Activated CD8-positive, alpha-beta memory T cell treated with anti-CD3 and anti-CD28 coated beads, Interleukin-2, amount 10 ng/mL, durations not matched to agents 7 days and 5 days (primary cell): ENCODE data around the gene NUP214. TPM values are rescaled to one million over a fixed set of nuclear protein-coding genes. Genes with fewer than 3 reads are reported as not detected.
A peak's percentile ranks its signal among the peaks of the same experiment; 100 is the strongest.
"Not testable (repeated sequence)": the region's sequence is repeated elsewhere in the genome, so short reads cannot be mapped to it uniquely, and the experiment has no call there.

Experiments
- ATAC-seq: fragments of 150-1000 bp; cut with Tn5 transposase; one replicate; pipeline ENCODE4 v1.10.0; 2021; ENCODE audit warnings: moderate library complexity
- CTCF ChIA-PET: fragments of 350-600 bp; sonication (Branson Sonifier 250); formaldehyde crosslinking; loops from one replicate; lab custom pipeline; 2021; ENCODE audit warnings: antibody characterized with exemption; lab: Charles Lee
- DNase-seq: peaks from one replicate; pipeline ENCODE4 v3.0.0-alpha.2; 2020
- H3K27ac Mint-ChIP-seq: one replicate; pipeline ENCODE4 v1.8.0; 2021; ENCODE audit warnings: mild to moderate bottlenecking, mixed read lengths
- H3K27me3 Mint-ChIP-seq: one replicate; pipeline ENCODE4 v1.8.0; 2021; ENCODE audit warnings: mixed read lengths
- H3K36me3 Mint-ChIP-seq: one replicate; pipeline ENCODE4 v1.8.0; 2021; ENCODE audit warnings: mild to moderate bottlenecking, mixed read lengths
- H3K4me1 Mint-ChIP-seq: one replicate; pipeline ENCODE4 v1.8.0; 2021; ENCODE audit warnings: mixed read lengths
- H3K4me3 Mint-ChIP-seq: one replicate; pipeline ENCODE4 v1.8.0; 2021; ENCODE audit warnings: mild to moderate bottlenecking, moderate library complexity, mixed read lengths
- H3K9me3 Mint-ChIP-seq: one replicate; pipeline ENCODE4 v1.8.0; 2022; ENCODE audit warnings: low read depth, mixed read lengths
- total RNA-seq, 2 experiments: library from RNA; stranded (reverse); gene quantifications; one replicate each; pipeline ENCODE4 v1.2.3, GENCODE V29; 2021

NUP214 gene
- total RNA-seq, 2 experiments from 2014 or later: 58.3 to 79.9 TPM

DNA sequence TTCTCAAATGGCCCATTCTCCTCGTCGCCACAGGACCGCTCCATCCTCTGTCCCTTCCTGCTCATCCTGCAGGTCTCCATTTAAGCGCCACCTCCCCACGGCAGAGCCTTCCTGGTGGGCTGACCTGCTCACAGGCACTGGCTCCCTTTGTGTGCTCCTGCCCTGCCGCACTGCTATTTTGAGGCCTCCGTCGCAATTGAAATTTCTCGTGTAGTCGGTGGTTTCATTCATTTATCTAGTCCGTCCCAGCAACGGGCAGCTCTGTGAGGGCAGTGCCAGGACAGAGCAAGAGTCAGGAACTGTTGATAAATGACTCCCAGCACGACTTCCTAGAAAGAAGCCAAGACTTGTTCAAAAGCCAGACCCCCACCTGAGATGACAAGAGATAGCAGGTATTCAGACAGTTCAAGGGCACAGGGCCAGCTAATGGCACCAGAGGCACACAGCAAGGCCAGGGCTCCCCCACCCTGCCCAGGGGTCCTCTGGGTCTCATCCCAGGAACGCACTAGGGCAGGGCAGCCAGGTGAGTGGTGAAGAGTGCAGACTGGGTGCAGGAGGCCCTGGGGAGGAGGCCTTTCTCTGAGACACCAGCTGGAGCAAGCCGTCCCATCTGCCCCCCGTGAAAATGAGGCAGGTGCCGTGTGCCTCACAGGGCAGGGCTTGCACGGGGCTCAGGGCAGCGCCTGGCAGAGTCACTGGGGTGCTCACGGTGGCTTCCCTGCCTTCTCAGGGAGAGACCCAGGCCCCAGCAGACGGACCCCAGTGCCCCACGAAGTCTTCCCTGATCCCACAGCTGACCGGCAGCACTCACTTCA lies 114.0 kb downstream of the NUP214 start:
- Mint-ChIP-seq H3K27me3 (no peaks in the 10 kb centered on the region), H3K9me3 (peaks cover 3% of the 10 kb centered on the region), H3K36me3 (peaks cover 11% of the 10 kb centered on the region), H3K4me1 (peaks cover 33% of the 10 kb centered on the region), H3K4me3 (no peak overlapping the region), H3K27ac (peak overlapping the region; percentile 67)
- CTCF ChIA-PET: interaction anchor here (1.8 to 2.2 kb wide), 2 partner anchors 17 to 97 kb away, joined by 4 to 8 read pairs; no protein-coding TSS in a partner anchor
- ATAC-seq (no peak), DNase-seq (no peak)

- ATAC-seq: no peak
- H3K36me3 Mint-ChIP-seq: peaks cover 6% of the 10 kb centered on the region
- H3K4me3 Mint-ChIP-seq: no peak overlapping the region
- CTCF ChIA-PET: interaction anchor here (1.3 kb wide), 1 partner anchor 96 kb away, joined by 4 read pairs; no protein-coding TSS in a partner anchor
- H3K9me3 Mint-ChIP-seq: peaks cover 3% of the 10 kb centered on the region
- H3K4me1 Mint-ChIP-seq: peaks cover 24% of the 10 kb centered on the region
- DNase-seq: no peak
- H3K27me3 Mint-ChIP-seq: no peaks in the 10 kb centered on the region
- peak overlapping the region; percentile 21 for H3K27ac Mint-ChIP-seq
Observed at GRCh38 chr9:131240047-131240921, 114.9 kb downstream of the NUP214 start.

GRCh38 chr9:131244331-131244730 lies 118.9 kb downstream of the NUP214 start:
- H3K36me3 Mint-ChIP-seq, ATAC-seq, H3K4me3 Mint-ChIP-seq, H3K27ac Mint-ChIP-seq, H3K4me1 Mint-ChIP-seq, DNase-seq, H3K9me3 Mint-ChIP-seq, H3K27me3 Mint-ChIP-seq, CTCF ChIA-PET: not testable (repeated sequence)

DNA sequence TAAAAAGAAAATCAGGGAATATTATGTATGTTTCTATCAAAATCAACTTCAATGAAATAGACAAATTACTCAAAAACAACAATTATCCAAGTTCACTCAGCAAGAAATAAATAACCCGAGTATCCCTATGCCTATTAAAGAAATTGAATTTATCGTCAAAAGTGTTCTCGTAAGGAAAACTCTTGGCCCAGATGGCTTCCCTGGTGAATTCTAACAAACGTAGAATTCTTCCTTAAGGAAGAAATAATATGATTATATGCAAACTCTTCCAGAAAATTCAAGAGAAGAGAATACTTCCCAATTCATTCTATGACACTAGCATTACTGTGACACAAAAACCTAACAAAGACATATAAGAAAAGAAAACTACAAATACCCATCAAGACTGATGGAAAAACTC lies 121.2 kb downstream of the NUP214 start:
- DNase-seq: no peak
- Mint-ChIP-seq H3K9me3 (peaks cover 3% of the 10 kb centered on the region), H3K4me1 (peaks cover 5% of the 10 kb centered on the region), H3K27me3 (no peaks in the 10 kb centered on the region), H3K4me3 (no peak overlapping the region), H3K27ac (no peak overlapping the region), H3K36me3 (peaks cover 4% of the 10 kb centered on the region)
- ATAC-seq: no peak
- CTCF ChIA-PET: interaction anchor here (1.4 to 3.0 kb wide), 2 partner anchors 10 to 90 kb away, joined by 6 to 11 read pairs; no protein-coding TSS in a partner anchor

DNA sequence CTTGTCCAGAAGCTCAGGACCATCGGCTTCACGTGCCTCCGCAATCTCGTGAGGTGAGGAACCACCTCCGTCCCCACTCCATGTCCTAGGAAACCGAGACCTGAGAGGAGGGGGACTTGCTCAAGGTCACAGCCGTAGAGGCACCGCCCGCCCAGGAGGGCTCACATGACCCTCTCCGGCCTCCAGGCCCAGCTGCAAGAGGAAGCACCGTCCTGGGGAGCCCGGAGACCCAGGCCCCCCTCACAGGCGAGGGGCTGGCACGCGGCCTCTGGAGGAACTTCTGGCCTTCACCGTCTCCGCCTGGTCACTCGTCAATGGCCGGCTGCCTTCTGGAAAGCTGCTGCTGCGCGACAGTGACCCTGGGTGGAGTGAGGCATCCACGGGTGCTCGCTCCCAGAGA lies 126.7 kb downstream of the NUP214 start:
- Mint-ChIP-seq H3K27me3 (no peaks in the 10 kb centered on the region), H3K9me3 (no peaks in the 10 kb centered on the region), H3K36me3 (peaks cover 3% of the 10 kb centered on the region), H3K4me1 (peaks cover 53% of the 10 kb centered on the region), H3K4me3 (peak overlapping the region; percentile 75), H3K27ac (peak overlapping the region; percentile 97)
- ATAC-seq: no peak
- DNase-seq: no peak
- CTCF ChIA-PET: interaction anchor here (0.9 to 9.6 kb wide), 9 partner anchors 11 to 127 kb away, joined by 3 to 177 read pairs (median 5); partner anchors contain the start of genes FAM78A and NUP214

GRCh38 chr9:131253891-131254491 lies 128.6 kb downstream of the NUP214 start:
- no peak overlapping the region for H3K4me3 Mint-ChIP-seq
- H3K36me3 Mint-ChIP-seq: peaks cover 6% of the 10 kb centered on the region
- no peaks in the 10 kb centered on the region for H3K9me3 Mint-ChIP-seq
- H3K27me3 Mint-ChIP-seq: no peaks in the 10 kb centered on the region
- DNase-seq: no peak
- peaks cover 65% of the 10 kb centered on the region for H3K4me1 Mint-ChIP-seq
- CTCF ChIA-PET: interaction anchor here (1.2 to 9.6 kb wide), 2 partner anchors 17 to 78 kb away, joined by 3 to 177 read pairs; partner anchors contain the start of gene FAM78A
- H3K27ac Mint-ChIP-seq: peak overlapping the region; percentile 97
- ATAC-seq: no peak

DNA sequence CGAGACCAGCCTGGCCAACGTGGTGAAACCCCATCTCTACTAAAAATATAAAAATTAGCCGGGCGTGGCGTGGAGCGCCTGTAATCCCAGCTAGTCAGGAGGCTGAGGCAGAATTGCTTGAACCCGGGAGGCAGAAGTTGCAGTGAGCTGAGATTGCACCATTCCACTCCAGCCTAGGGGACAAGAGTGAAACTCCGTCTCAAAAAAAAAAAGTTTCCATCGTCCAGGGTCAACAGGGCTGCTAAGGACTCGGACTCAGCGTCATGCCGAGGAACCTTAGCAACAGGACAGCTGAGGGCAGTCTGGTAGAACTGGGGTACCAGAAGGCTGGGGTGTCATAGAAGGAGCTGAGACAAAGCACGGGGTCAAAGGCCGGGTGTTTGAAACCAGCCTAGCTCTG lies 129.2 kb downstream of the NUP214 start:
- peak overlapping the region; percentile 98 for H3K27ac Mint-ChIP-seq
- H3K27me3 Mint-ChIP-seq: no peaks in the 10 kb centered on the region
- no peaks in the 10 kb centered on the region for H3K9me3 Mint-ChIP-seq
- peaks cover 6% of the 10 kb centered on the region for H3K36me3 Mint-ChIP-seq
- CTCF ChIA-PET: interaction anchor here (0.8 to 9.6 kb wide), 3 partner anchors 17 to 153 kb away, joined by 3 to 177 read pairs (median 4); partner anchors contain the start of gene FAM78A
- DNase-seq (no peak), ATAC-seq (no peak)
- peaks cover 65% of the 10 kb centered on the region for H3K4me1 Mint-ChIP-seq
- no peak overlapping the region for H3K4me3 Mint-ChIP-seq

DNA sequence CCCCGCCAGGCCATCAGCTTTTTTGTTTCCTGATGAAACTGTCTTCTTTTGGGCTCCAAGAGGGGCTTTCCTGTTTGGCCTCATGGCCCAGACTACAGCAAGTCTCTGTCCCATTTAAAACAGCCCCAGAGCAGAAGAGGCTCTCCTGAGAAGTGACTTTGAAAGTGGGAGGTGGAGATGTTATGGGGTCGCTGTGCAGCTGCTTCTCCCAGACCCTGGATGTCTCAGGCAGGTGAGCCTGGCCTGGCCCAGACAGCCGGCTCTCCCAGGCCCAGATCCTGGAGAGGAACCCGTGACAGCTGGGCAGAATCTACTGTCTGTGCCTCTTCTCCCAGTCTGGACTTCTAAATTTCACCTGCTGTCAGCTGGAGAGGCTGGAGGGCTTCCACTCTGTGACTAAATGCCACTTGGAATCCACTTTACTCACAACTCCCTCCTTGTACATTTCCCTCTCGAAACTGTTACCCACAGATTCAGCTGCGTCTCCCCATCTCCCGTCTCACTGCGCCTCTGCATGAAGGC lies 130.4 kb downstream of the NUP214 start:
- Mint-ChIP-seq H3K36me3 (peaks cover 14% of the 10 kb centered on the region), H3K4me1 (peaks cover 66% of the 10 kb centered on the region), H3K27ac (peak overlapping the region; percentile 98), H3K9me3 (no peaks in the 10 kb centered on the region), H3K4me3 (peak overlapping the region; percentile 80), H3K27me3 (no peaks in the 10 kb centered on the region)
- CTCF ChIA-PET: interaction anchor here (0.5 to 9.6 kb wide), 9 partner anchors 9 to 108 kb away, joined by 3 to 177 read pairs (median 8); partner anchors contain the start of gene FAM78A
- DNase-seq (no peak), ATAC-seq (no peak)

GRCh38 chr9:131257266-131258025 lies 132.1 kb downstream of the NUP214 start:
- ATAC-seq: no peak
- peaks cover 20% of the 10 kb centered on the region for H3K36me3 Mint-ChIP-seq
- H3K4me1 Mint-ChIP-seq: peaks cover 57% of the 10 kb centered on the region
- CTCF ChIA-PET: interaction anchor here (0.6 to 9.6 kb wide), 12 partner anchors 7 to 79 kb away, joined by 3 to 177 read pairs (median 6); partner anchors contain the start of gene FAM78A
- no peak for DNase-seq
- H3K4me3 Mint-ChIP-seq: no peak overlapping the region
- H3K9me3 Mint-ChIP-seq: no peaks in the 10 kb centered on the region
- no peaks in the 10 kb centered on the region for H3K27me3 Mint-ChIP-seq
- peak overlapping the region; percentile 98 for H3K27ac Mint-ChIP-seq

- peaks cover 59% of the 10 kb centered on the region for H3K4me1 Mint-ChIP-seq
- CTCF ChIA-PET: interaction anchor here (1.1 to 9.6 kb wide), 2 partner anchors 13 to 78 kb away, joined by 3 to 177 read pairs; partner anchors contain the start of gene FAM78A
- ATAC-seq: no peak
- no peak for DNase-seq
- H3K27ac Mint-ChIP-seq: peak overlapping the region; percentile 98
- peaks cover 25% of the 10 kb centered on the region for H3K36me3 Mint-ChIP-seq
- H3K4me3 Mint-ChIP-seq: no peak overlapping the region
- no peaks in the 10 kb centered on the region for H3K9me3 Mint-ChIP-seq
- H3K27me3 Mint-ChIP-seq: no peaks in the 10 kb centered on the region
Observed at GRCh38 chr9:131258186-131258585, 132.8 kb downstream of the NUP214 start.

DNA sequence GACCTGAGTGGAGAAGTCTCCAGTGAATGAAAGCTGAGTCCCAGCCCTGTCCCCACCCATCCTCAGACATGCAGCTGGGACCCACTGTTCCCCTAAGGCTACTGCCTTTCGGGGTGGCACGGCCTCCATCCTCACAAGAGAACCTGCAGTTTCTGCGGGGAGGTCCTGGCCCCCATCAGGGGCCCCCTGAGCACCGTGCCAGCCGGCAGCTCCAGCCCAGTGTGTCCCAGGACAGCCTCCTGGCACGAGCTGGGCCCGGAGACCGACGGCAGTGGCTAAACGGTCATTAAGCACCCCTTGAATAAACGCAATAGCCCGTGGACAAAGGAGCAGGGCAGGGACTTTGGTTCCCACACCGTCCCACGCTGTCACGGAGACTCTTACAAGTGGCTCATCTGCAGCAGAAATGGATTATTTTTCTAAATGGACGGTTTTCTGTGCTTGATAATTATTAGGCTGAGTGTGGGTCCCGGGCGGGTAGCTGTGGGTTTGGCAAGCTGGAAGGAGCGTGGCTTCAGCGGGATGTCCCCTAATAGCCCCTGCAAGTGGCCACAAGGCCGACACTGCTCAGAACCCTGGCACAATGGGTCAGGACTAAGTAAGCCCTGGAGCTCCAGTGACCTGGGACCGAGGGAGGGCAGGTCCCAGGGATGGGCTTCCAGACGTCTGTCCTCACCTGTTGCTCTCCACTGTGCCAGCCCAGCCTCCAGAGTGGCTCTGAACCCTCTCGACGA lies 133.5 kb downstream of the NUP214 start:
- Mint-ChIP-seq H3K36me3 (peaks cover 30% of the 10 kb centered on the region), H3K27me3 (no peaks in the 10 kb centered on the region), H3K9me3 (no peaks in the 10 kb centered on the region), H3K4me3 (no peak overlapping the region), H3K27ac (peak overlapping the region; percentile 98), H3K4me1 (peaks cover 56% of the 10 kb centered on the region)
- CTCF ChIA-PET: interaction anchor here (9.6 kb wide), 1 partner anchor 13 kb away, joined by 177 read pairs; the partner anchor contains the start of gene FAM78A
- DNase-seq (no peak), ATAC-seq (no peak)
